Neuronal stem cell (in vitro differentiated cells): ENCODE results near the gene TCF21.

ENCODE experiments used
- DNase-seq: peaks from one replicate; pipeline ENCODE4 v3.0.0-alpha.2; 2013; ENCODE audit warnings: low spot score
- H2AFZ ChIP-seq: one replicate; pipeline ENCODE4 v1.6.1; 2013; ENCODE audit warnings: mild to moderate bottlenecking, low read length, inconsistent platforms
- H2AK5ac ChIP-seq: 2 replicates; pipeline ENCODE4 v1.6.1; 2013; ENCODE audit warnings: low read depth, mild to moderate bottlenecking, inconsistent platforms, low read length, moderate library complexity, mixed read lengths
- H2BK120ac ChIP-seq: 2 replicates; pipeline ENCODE4 v1.6.1; 2013; ENCODE audit warnings: low read depth, mild to moderate bottlenecking, inconsistent platforms, low read length, moderate library complexity, mixed read lengths
- H2BK12ac ChIP-seq: one replicate; pipeline ENCODE4 v1.6.1; 2013; ENCODE audit warnings: low read length, inconsistent platforms
- H2BK15ac ChIP-seq: 2 replicates; pipeline ENCODE4 v1.6.1; 2013; ENCODE audit warnings: mild to moderate bottlenecking, low read length, inconsistent platforms, mixed read lengths
- H2BK5ac ChIP-seq: one replicate; pipeline ENCODE4 v1.6.1; 2013; ENCODE audit warnings: inconsistent platforms, mild to moderate bottlenecking, low read length, moderate library complexity
- H3K14ac ChIP-seq: one replicate; pipeline ENCODE4 v1.6.1; 2013; ENCODE audit warnings: low read length, inconsistent platforms
- H3K18ac ChIP-seq: 2 replicates; pipeline ENCODE4 v1.6.1; 2013; ENCODE audit warnings: low read length, inconsistent platforms
- H3K23ac ChIP-seq: 2 replicates; pipeline ENCODE4 v1.6.1; 2013; ENCODE audit warnings: low read depth, mild to moderate bottlenecking, mixed read lengths, low read length, inconsistent platforms; ENCODE audit not compliant: poor library complexity
- H3K27ac ChIP-seq: replicated peaks from 3 replicates; pipeline ENCODE4 v1.5.1; 2013; ENCODE audit warnings: low read length, inconsistent platforms
- H3K27me3 ChIP-seq, 3 experiments: 2 replicates each; pipeline ENCODE4 v1.6.1; 2013; ENCODE audit warnings: low read length in 3 of 3, mild to moderate bottlenecking in 2 of 3, inconsistent platforms in 1 of 3, low read depth in 1 of 3, mixed read lengths in 1 of 3, moderate library complexity in 1 of 3; ENCODE audit not compliant: control insufficient read depth in 3 of 3, insufficient read depth in 3 of 3
- H3K36me3 ChIP-seq, 2 donors: replicated peaks in 1 of 2; 2 replicates each; pipeline ENCODE4 v1.6.1; 2013; ENCODE audit warnings: low read length in 2 of 2; ENCODE audit not compliant: control insufficient read depth in 2 of 2, insufficient read depth in 2 of 2
- H3K4ac ChIP-seq: 2 replicates; pipeline ENCODE4 v1.6.1; 2013; ENCODE audit warnings: inconsistent platforms, mild to moderate bottlenecking, low read length, moderate library complexity
- H3K4me1 ChIP-seq, 2 donors: 1 replicate in 1 of 2; 2 replicates in 1 of 2; pipeline ENCODE4 v1.6.1; 2013; ENCODE audit warnings: low read length in 2 of 2, low read depth in 1 of 2; ENCODE audit not compliant: control insufficient read depth in 2 of 2, insufficient read depth in 1 of 2
- H3K4me2 ChIP-seq: one replicate; pipeline ENCODE4 v1.6.1; 2013; ENCODE audit warnings: mild to moderate bottlenecking, low read length, inconsistent platforms; ENCODE audit not compliant: insufficient read depth, poor library complexity, severe bottlenecking
- H3K4me3 ChIP-seq, 2 donors: 2 replicates each; pipeline ENCODE4 v1.5.1; 2013; ENCODE audit warnings: low read length in 2 of 2, mild to moderate bottlenecking in 2 of 2, inconsistent platforms in 1 of 2, moderate library complexity in 1 of 2
- H3K79me1 ChIP-seq: one replicate; pipeline ENCODE4 v1.6.1; 2013; ENCODE audit warnings: low read depth, mild to moderate bottlenecking, inconsistent platforms, low read length, moderate library complexity
- H3K9ac ChIP-seq: one replicate; pipeline ENCODE4 v1.6.1; 2013; ENCODE audit warnings: mild to moderate bottlenecking, low read depth, low read length, inconsistent platforms; ENCODE audit not compliant: poor library complexity
- H3K9me3 ChIP-seq, 2 donors: replicated peaks in 1 of 2; 2 replicates each; pipeline versions ENCODE3 to v1.6.1; 2013; ENCODE audit warnings: low read length in 2 of 2, mild to moderate bottlenecking in 2 of 2, inconsistent platforms in 1 of 2, low read depth in 1 of 2, mixed read lengths in 1 of 2, moderate library complexity in 1 of 2; ENCODE audit not compliant: control insufficient read depth in 2 of 2, insufficient read depth in 1 of 2
- H4K8ac ChIP-seq: one replicate; pipeline ENCODE4 v1.6.1; 2013; ENCODE audit warnings: low read depth, mild to moderate bottlenecking, inconsistent platforms, low read length, moderate library complexity
- H4K91ac ChIP-seq: one replicate; pipeline ENCODE4 v1.6.1; 2013; ENCODE audit warnings: low read length, low read depth, mild to moderate bottlenecking, inconsistent platforms; ENCODE audit not compliant: poor library complexity
- WGBS, 2 donors: extraction: QIAGEN DNeasy Blood & Tissue Kit; methylation state at CpG; one replicate each; pipeline ENCODE4 v1.1.7; 2013; ENCODE audit warnings: missing lambda C conversion rate in 2 of 2, mixed read lengths in 1 of 2; ENCODE audit not compliant: insufficient read length in 2 of 2, insufficient replicate concordance in 1 of 2; ENCODE audit errors: extremely low coverage in 2 of 2; 5-methylcytosine and 5-hydroxymethylcytosine counted together

The TCF21 gene

DNA sequence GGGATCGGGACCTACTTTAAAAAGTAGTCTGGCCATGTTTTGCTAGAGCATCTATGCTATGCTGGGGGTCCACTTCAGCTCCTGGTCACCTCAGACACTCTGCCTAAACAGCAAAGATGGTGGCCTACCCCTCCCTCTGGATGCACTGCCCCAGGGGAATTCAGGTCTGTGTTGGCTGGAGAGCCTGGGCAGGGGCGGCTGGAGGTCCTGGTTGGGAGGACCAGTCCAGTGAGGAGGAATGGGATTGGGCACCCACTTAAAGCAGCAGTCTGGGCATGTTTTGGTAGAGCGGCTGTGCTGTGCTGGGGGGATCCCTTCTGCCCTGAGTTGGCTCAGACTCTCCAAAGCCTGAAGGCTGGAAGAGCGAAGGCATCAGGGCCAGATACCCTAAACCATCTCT is 23.2 kb upstream of the TCF21 start:
- H3K27me3 ChIP-seq: no peaks in the 10 kb centered on the region
- H3K18ac ChIP-seq: no peak overlapping the region
- no peak overlapping the region for H3K23ac ChIP-seq
- H4K91ac ChIP-seq: no peak overlapping the region
- H3K4me3 ChIP-seq: no peak overlapping the region
- H3K36me3 ChIP-seq: no peaks in the 10 kb centered on the region
- H2BK120ac ChIP-seq: no peak overlapping the region
- no peak overlapping the region for H2BK5ac ChIP-seq
- no peak overlapping the region for H2AFZ ChIP-seq
- no peak overlapping the region for H2BK12ac ChIP-seq
- no peaks in the 10 kb centered on the region for H3K79me1 ChIP-seq
- H4K8ac ChIP-seq: no peak overlapping the region
- H3K4ac ChIP-seq: no peak overlapping the region
- DNase-seq: no peak
- no CpG with 5 or more reads among the region's 4 CpGs for WGBS, 2 donors
- no peak overlapping the region for H3K27ac ChIP-seq
- H3K4me1 ChIP-seq: no peaks in the 10 kb centered on the region
- H3K14ac ChIP-seq: no peak overlapping the region
- H3K4me2 ChIP-seq: no peak overlapping the region
- no peak overlapping the region for H2AK5ac ChIP-seq
- peaks cover 0 to 3% of the 10 kb centered on the region in 2 donors for H3K9me3 ChIP-seq
- no peak overlapping the region for H2BK15ac ChIP-seq
- H3K9ac ChIP-seq: no peak overlapping the region

DNA sequence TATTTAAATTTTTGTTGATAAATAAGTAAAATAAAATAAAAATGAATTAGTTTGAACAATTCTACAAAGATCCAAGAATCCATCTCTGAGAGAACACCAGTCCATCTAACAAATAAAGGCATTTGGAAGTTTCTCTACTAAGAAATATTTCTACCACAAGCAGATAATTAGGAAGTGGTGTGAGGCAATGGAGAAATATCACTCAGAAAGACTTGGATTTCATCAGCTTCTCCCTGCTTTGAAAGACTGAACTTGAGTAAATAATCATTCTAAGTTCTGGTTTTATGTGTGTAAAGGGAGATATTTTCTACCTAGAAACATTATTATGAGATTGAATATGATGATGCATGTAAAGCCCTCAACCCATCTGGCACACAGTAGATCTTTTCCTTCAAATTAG is 17.8 kb upstream of the TCF21 start:
- no peak overlapping the region for H4K91ac ChIP-seq
- no peaks in the 10 kb centered on the region for H3K79me1 ChIP-seq
- H3K4me1 ChIP-seq: no peaks in the 10 kb centered on the region
- H3K9ac ChIP-seq: no peak overlapping the region
- no peak overlapping the region for H3K4ac ChIP-seq
- no peak overlapping the region for H3K23ac ChIP-seq
- H2BK12ac ChIP-seq: no peak overlapping the region
- H3K14ac ChIP-seq: no peak overlapping the region
- H3K36me3 ChIP-seq: no peaks in the 10 kb centered on the region
- H4K8ac ChIP-seq: no peak overlapping the region
- H2BK5ac ChIP-seq: no peak overlapping the region
- H3K27me3 ChIP-seq: peaks cover 0 to 2% (median 0%) of the 10 kb centered on the region in 3 experiments
- no peak overlapping the region for H3K4me2 ChIP-seq
- H3K4me3 ChIP-seq: no peak overlapping the region
- no peak overlapping the region for H3K27ac ChIP-seq
- H3K18ac ChIP-seq: no peak overlapping the region
- no peak overlapping the region for H2AFZ ChIP-seq
- DNase-seq: no peak
- no peak overlapping the region for H2BK15ac ChIP-seq
- H2BK120ac ChIP-seq: no peak overlapping the region
- H2AK5ac ChIP-seq: no peak overlapping the region
- no peaks in the 10 kb centered on the region for H3K9me3 ChIP-seq

DNA sequence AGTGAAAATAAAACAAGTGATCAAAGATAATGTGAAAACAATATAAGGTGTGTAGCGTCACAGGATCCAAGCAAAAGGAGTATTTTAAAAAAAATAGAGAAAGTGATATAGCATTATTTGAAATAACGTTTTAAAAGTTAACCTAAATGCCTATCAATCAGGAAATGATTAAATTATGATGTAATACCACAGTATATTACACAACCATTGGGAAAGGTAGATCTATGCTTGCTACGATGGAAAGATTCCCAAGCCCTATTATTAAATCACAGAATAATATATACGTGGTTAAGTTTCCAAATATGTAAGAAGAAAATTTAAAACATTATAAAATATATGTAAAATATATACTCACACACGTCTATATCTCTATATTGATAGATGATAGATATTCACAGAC is 15.4 kb upstream of the TCF21 start:
- Histone ChIP-seq H3K4me1 (no peaks in the 10 kb centered on the region), H3K9ac (no peak overlapping the region), H4K8ac (no peak overlapping the region), H3K79me1 (no peaks in the 10 kb centered on the region), H3K9me3 (no peaks in the 10 kb centered on the region), H3K4ac (no peak overlapping the region), H3K27ac (no peak overlapping the region), H2AFZ (no peak overlapping the region), H4K91ac (no peak overlapping the region), H2BK15ac (no peak overlapping the region), H2AK5ac (no peak overlapping the region), H3K27me3 (peaks cover 0 to 8% (median 0%) of the 10 kb centered on the region in 3 experiments), H3K18ac (no peak overlapping the region), H2BK5ac (no peak overlapping the region), H3K36me3 (no peaks in the 10 kb centered on the region), H3K23ac (no peak overlapping the region), H2BK12ac (no peak overlapping the region), H2BK120ac (no peak overlapping the region), H3K4me3 (no peak overlapping the region), H3K4me2 (no peak overlapping the region), H3K14ac (no peak overlapping the region)
- DNase-seq: no peak
- WGBS, 2 donors: no CpG with 5 or more reads among the region's 5 CpGs

DNA sequence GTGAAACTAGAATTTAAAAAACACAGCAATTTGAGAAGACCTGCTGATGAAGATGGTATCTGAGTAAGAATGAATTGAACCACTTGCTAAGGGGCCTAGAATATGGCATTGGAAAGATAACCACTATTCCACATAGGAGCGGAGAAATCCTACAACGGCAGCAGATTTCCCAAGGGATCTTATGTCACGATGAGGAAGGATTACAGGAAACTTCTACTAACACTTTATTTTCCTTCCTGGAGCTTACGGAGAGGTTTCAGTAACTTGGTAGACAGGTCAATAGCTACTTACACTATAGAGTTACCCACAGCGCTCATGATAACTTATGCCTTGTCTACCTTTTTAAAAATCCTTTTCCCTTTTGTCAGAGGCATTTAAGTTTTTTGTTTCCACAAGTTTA is 11.8 kb upstream of the TCF21 start:
- no peak for DNase-seq
- Histone ChIP-seq H3K18ac (no peak overlapping the region), H3K9ac (no peak overlapping the region), H2BK120ac (no peak overlapping the region), H2AFZ (no peak overlapping the region), H2BK12ac (no peak overlapping the region), H3K4ac (no peak overlapping the region), H2AK5ac (no peak overlapping the region), H2BK5ac (no peak overlapping the region), H3K4me1 (no peaks in the 10 kb centered on the region), H4K8ac (no peak overlapping the region), H3K23ac (no peak overlapping the region), H3K27me3 (peaks cover 0 to 8% (median 0%) of the 10 kb centered on the region in 3 experiments), H3K4me2 (no peak overlapping the region), H3K14ac (no peak overlapping the region), H3K27ac (no peak overlapping the region), H3K79me1 (no peaks in the 10 kb centered on the region), H2BK15ac (no peak overlapping the region), H4K91ac (no peak overlapping the region), H3K9me3 (no peaks in the 10 kb centered on the region), H3K36me3 (no peaks in the 10 kb centered on the region), H3K4me3 (no peak overlapping the region)
- no CpG with 5 or more reads among the region's 5 CpGs for WGBS, 2 donors
